GM12878 (cell line): ENCODE data around the gene SESN1. TPM values are rescaled to one million over a fixed set of nuclear protein-coding genes. Genes with fewer than 3 reads are reported as not detected.

Experiments used
- ATF7 ChIP-seq: fragments of 450-650 bp; IDR thresholded peaks from 2 replicates; pipeline ENCODE4 v1.6.1; 2016; ENCODE audit warnings: low read depth, mild to moderate bottlenecking
- BCL11A ChIP-seq: IDR thresholded peaks from 2 replicates; pipeline ENCODE4 v1.6.1; 2011; ENCODE audit warnings: low read depth, low read length
- BHLHE40 ChIP-seq, 2 experiments: fragments of 450-650 bp in 1 of 2; IDR thresholded peaks; 2 replicates each; pipeline ENCODE4 v1.6.1; 2011 to 2017; ENCODE audit warnings: low read depth in 2 of 2, borderline replicate concordance in 1 of 2, improper control_type of control experiment in 1 of 2, low read length in 1 of 2, mild to moderate bottlenecking in 1 of 2
- CEBPB ChIP-seq, 2 experiments: fragments of 150-350 bp in 1 of 2; IDR thresholded peaks; 2 replicates each; pipeline ENCODE4 v1.6.1; 2012 to 2014; ENCODE audit warnings: low read depth in 2 of 2, low read length in 2 of 2, borderline replicate concordance in 1 of 2, inconsistent platforms in 1 of 2
- CUX1 ChIP-seq: IDR thresholded peaks from 2 replicates; pipeline ENCODE4 v1.6.1; 2012; ENCODE audit warnings: improper control_type of control experiment, low read depth, low read length; ENCODE audit not compliant: insufficient replicate concordance
- IKZF1 ChIP-seq: fragments of 450-650 bp; conservative IDR thresholded peaks from 2 replicates; pipeline ENCODE4 v1.6.1; 2017; ENCODE audit warnings: antibody characterized with exemption, mild to moderate bottlenecking
- KLF5 ChIP-seq: fragments of 450-650 bp; IDR thresholded peaks from 2 replicates; pipeline ENCODE4 v1.6.1; 2014; ENCODE audit warnings: mild to moderate bottlenecking; ENCODE audit not compliant: partially characterized antibody
- MTA2 ChIP-seq: fragments of 450-650 bp; IDR thresholded peaks from 2 replicates; pipeline ENCODE4 v1.6.1; 2016; ENCODE audit warnings: low read depth, mild to moderate bottlenecking, moderate library complexity
- NBN ChIP-seq: fragments of 450-650 bp; IDR thresholded peaks from 2 replicates; pipeline ENCODE4 v1.6.1; 2016
- RELB ChIP-seq: fragments of 450-650 bp; IDR thresholded peaks from 2 replicates; pipeline ENCODE4 v1.6.1; 2017; ENCODE audit warnings: low read depth, mild to moderate bottlenecking, moderate library complexity
- RUNX3 ChIP-seq: IDR thresholded peaks from 2 replicates; pipeline ENCODE4 v1.6.1; 2012; ENCODE audit warnings: low read length, inconsistent platforms
- SKIL ChIP-seq: fragments of 450-650 bp; IDR thresholded peaks from 2 replicates; pipeline ENCODE4 v1.6.1; 2017; ENCODE audit warnings: mild to moderate bottlenecking, low read depth, inconsistent platforms; ENCODE audit not compliant: poor library complexity, severe bottlenecking
- SP1 ChIP-seq: IDR thresholded peaks from one replicate; pipeline ENCODE4 v1.6.1; 2011; ENCODE audit warnings: low read depth, low read length
- SPI1 ChIP-seq: IDR thresholded peaks from 2 replicates; pipeline ENCODE4 v1.6.1; 2011; ENCODE audit warnings: low read depth, mild to moderate bottlenecking, low read length, moderate library complexity, borderline replicate concordance; ENCODE audit not compliant: insufficient read depth
- ZBED1 ChIP-seq: IDR thresholded peaks from 2 replicates; pipeline ENCODE4 v1.6.1; 2016; ENCODE audit warnings: borderline replicate concordance
- ZBTB40 ChIP-seq: fragments of 450-650 bp; IDR thresholded peaks from 2 replicates; pipeline ENCODE4 v1.6.1; 2016; ENCODE audit warnings: mild to moderate bottlenecking, moderate library complexity, borderline replicate concordance
- polyA plus RNA-seq, 11 experiments: library from polyadenylated mRNA; depleted of rRNA in 4 of 11; unstranded in 6 of 11; stranded (reverse) in 5 of 11; fragments of >200 nt; fragmentation: Nextera tagmentation in 4 of 11; fragmentation: Illumina TruSeq in 1 of 11; extraction: Ambion mirVana in 4 of 11; extraction: Trizol in 1 of 11; gene quantifications; 1 replicate in 1 of 11; 2 replicates in 10 of 11; pipeline versions ENCODE4 v1.2.1 to v1.2.3, GENCODE V29; 2011 to 2016; ENCODE audit warnings: inconsistent platforms in 2 of 11, missing spikeins in 2 of 11, low read depth in 1 of 11
- total RNA-seq, 4 experiments: library from RNA; depleted of rRNA in 3 of 4; stranded (reverse); fragments of >200 nt in 3 of 4; fragmentation: Illumina TruSeq in 1 of 4; extraction: Trizol in 1 of 4; gene quantifications; 2 replicates each; pipeline versions ENCODE4 v1.2.1 to v1.2.3, GENCODE V29; 2013 to 2021

Gene SESN1
- total and polyA plus RNA-seq, 10 of the 15 experiments (the other 5 are each of a cell fraction or from before 2014, with no cell fraction given): 1.3 to 13.0 (median 3.3) TPM

- no peak for TF ChIP-seq ZBTB40
- TF ChIP-seq ATF7: peak; percentile 75
- TF ChIP-seq MTA2: peak; percentile 81
- no peak for TF ChIP-seq CUX1
- peak; percentile 86 for TF ChIP-seq IKZF1
- TF ChIP-seq SKIL: peak; percentile 61
- peak; percentile 66; the same call in 1 of the 2 replicates for TF ChIP-seq RELB
- TF ChIP-seq ZBED1: no peak
- TF ChIP-seq RUNX3: peak; percentile 66
- no peak for TF ChIP-seq CEBPB (IDR thresholded peaks at IDR 0.05; ENCODE audit: borderline replicate concordance in 1 of 2, low read depth in 2 of 2, low read length in 2 of 2)
- no peak for TF ChIP-seq SP1
- TF ChIP-seq BHLHE40 (IDR thresholded peaks at IDR 0.05; ENCODE audit: borderline replicate concordance in 1 of 2, low read depth in 2 of 2, low read length in 1 of 2): peak in 1 of 2 experiments; percentile 68; a peak in 2 of 4 replicates
- TF ChIP-seq SPI1: peak; percentile 92
- no peak for TF ChIP-seq KLF5
- 0 out of 2 replicates have a peak, but pooled peaks have one; percentile 43 for TF ChIP-seq BCL11A
- peak; percentile 48; the same call in 1 of the 2 replicates for TF ChIP-seq NBN
Measured at GRCh38 chr6:109117346-109118035, 22.8 kb upstream of the SESN1 start (continued).
